ENCODE data around the gene PGAM1. TPM values are rescaled to one million over a fixed set of nuclear protein-coding genes. Genes with fewer than 3 reads are reported as not detected.

The PGAM1 gene
- total and polyA plus RNA-seq, 9 of the 15 experiments (the other 6 are each of a cell fraction or from before 2014, with no cell fraction given) = 40.3 to 559 (median 269) TPM

- TF ChIP-seq PCBP1 (IDR thresholded peaks at IDR 0.05; ENCODE audit: low read depth, low read length, poor library complexity, severe bottlenecking) = peak; percentile 49
- peak; percentile 97 for TF ChIP-seq NR2C2 (CRISPR knock-in tag; IDR thresholded peaks at IDR 0.05)
- peak; percentile 99 for TF ChIP-seq NR2C2 (tag; IDR thresholded peaks at IDR 0.05)
- TF ChIP-seq SOX6 (IDR thresholded peaks at IDR 0.05) = no peak
- no peak for TF ChIP-seq ETV6 (IDR thresholded peaks at IDR 0.05; ENCODE audit: borderline replicate concordance in 1 of 2, low read depth in 2 of 2, low read length in 1 of 2)
- TF ChIP-seq ETV6 (CRISPR knock-in tag; IDR thresholded peaks at IDR 0.05; ENCODE audit: borderline replicate concordance) = no peak
- peak; percentile 53; the same call in 1 of the 2 replicates for TF ChIP-seq PHF8 (IDR thresholded peaks at IDR 0.05; ENCODE audit: borderline replicate concordance, low read length)
- peak; percentile 78 for TF ChIP-seq MAX (CRISPR knock-in tag; IDR thresholded peaks at IDR 0.05)
- no peak; a peak in 1 of 3 replicates for TF ChIP-seq CBX3 (IDR thresholded peaks at IDR 0.05; ENCODE audit: borderline replicate concordance in 1 of 2, low read length in 2 of 2)
- TF ChIP-seq EP400 (IDR thresholded peaks at IDR 0.05) = peak; percentile 59; the same call in 1 of the 2 replicates
- peak; percentile 75 for TF ChIP-seq HNRNPLL (IDR thresholded peaks at IDR 0.05; ENCODE audit: low read depth, low read length, poor library complexity, severe bottlenecking)
- no peak for TF ChIP-seq CSDE1 (IDR thresholded peaks at IDR 0.05)
- TF ChIP-seq ATF7 (IDR thresholded peaks at IDR 0.05) = 0 out of 2 replicates have a peak, but pooled peaks have one; percentile 56
- TF ChIP-seq KLF10 (CRISPR knock-in tag; IDR thresholded peaks at IDR 0.05) = no peak
- TF ChIP-seq SUPT5H (IDR thresholded peaks at IDR 0.05) = peak; percentile 81
- TF ChIP-seq ZNF395 (CRISPR knock-in tag; IDR thresholded peaks at IDR 0.05) = no peak
- TF ChIP-seq ZKSCAN1 (IDR thresholded peaks at IDR 0.05; ENCODE audit: low read depth, low read length) = 0 out of 2 replicates have a peak, but pooled peaks have one; percentile 19
- TF ChIP-seq ZNF24 (IDR thresholded peaks at IDR 0.05) = no peak
- no peak for TF ChIP-seq TSC22D4 (tag; IDR thresholded peaks at IDR 0.05)
- TF ChIP-seq NELFE (IDR thresholded peaks at IDR 0.05; ENCODE audit: insufficient read depth, insufficient read length) = no peak
- TF ChIP-seq STAG1 (CRISPR knock-in tag; IDR thresholded peaks at IDR 0.05; ENCODE audit: borderline replicate concordance) = no peak
- no peak for TF ChIP-seq NCOA4 (IDR thresholded peaks at IDR 0.05; ENCODE audit: partially characterized antibody)
- no peak for TF ChIP-seq ZNF592 (IDR thresholded peaks at IDR 0.05)
- peak; percentile 30 for TF ChIP-seq FIP1L1 (IDR thresholded peaks at IDR 0.05; ENCODE audit: low read depth, low read length, poor library complexity, severe bottlenecking)
- TF ChIP-seq POLR2A (conservative IDR thresholded peaks at IDR 0.05) = peak; percentile 85
These were observed at the start of gene PGAM1 (continued) for GRCh38 chr10:97425964-97426775.

Measured in K562 (cell line).